ENCODE measurements around the gene SCGB1D4. TPM values are rescaled to one million over a fixed set of nuclear protein-coding genes. Genes with fewer than 3 reads are reported as not detected.
"Not testable (repeated sequence)": the region's sequence is repeated elsewhere in the genome, so short reads cannot be mapped to it uniquely, and the experiment has no call there.

SCGB1D4 gene
- polyA plus RNA-seq, 2 of the 4 experiments (the other 2 are of a cell fraction): not detected

DNA sequence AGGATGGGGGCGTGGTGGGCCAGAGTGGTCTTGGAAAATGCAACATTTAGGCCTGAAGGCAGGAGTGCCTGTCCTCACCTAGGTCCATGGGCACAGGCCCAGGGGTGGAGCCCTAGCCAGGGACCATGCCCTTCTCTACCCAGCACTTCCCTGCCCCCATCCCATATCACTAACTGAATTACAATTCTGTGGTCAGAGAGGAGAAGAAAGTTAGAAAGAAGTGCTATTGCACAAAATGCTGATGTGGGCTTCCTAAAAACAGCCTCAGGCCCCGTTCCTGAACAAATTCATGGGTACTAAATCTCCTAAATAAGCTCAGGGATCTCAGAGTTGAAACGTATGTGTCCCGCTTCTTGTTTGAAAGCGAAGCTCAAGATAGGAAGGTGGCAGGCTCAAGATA lies 34.9 kb upstream of the SCGB1D4 start:
- 61% methylated on average over 5 of the region's 5 CpGs for WGBS (ENCODE audit: missing lambda C conversion rate)

DNA sequence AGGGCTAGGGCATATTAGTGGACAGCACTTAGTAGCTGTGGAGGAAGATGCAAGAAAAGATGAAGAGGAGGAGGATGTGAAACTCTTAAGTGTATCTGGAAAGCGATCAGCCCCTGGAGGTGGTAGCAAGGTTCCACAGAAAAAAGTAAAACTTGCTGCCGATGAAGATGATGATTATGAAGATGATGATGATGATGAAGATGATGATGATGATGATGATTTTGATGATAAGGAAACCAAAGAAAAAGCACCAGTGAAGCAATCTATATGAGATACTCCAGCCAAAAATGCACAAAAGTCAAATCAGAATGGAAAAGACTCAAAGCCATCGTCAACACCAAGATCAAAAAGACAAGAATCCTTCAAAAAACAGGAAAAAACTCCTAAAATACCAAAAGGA lies 32.4 kb upstream of the SCGB1D4 start:
- H3K4me2 ChIP-seq; CTCF ChIA-PET; H3K27ac ChIP-seq; ATAC-seq; FAIRE-seq; DNase-seq (ENCODE audit: low read depth in 1 of 2, low spot score in 1 of 2); H3K9me3 ChIP-seq; POLR2A ChIA-PET; H3K4me3 ChIP-seq; H3K4me1 ChIP-seq: not testable (repeated sequence)
- WGBS (ENCODE audit: missing lambda C conversion rate): 47% methylated on average over 3 of the region's 3 CpGs

More for the DNA sequence above, 34.9 kb upstream of the SCGB1D4 start:
- no peak for ATAC-seq
- Histone ChIP-seq H3K4me2 (no peak overlapping the region), H3K4me3 (no peak overlapping the region), H3K27ac (no peak overlapping the region), H3K4me1 (no peaks in the 10 kb centered on the region), H3K9me3 (no peaks in the 10 kb centered on the region)
- FAIRE-seq: no peak
- CTCF ChIA-PET: no interaction called here
- TF ChIP-seq HOXA7 (CRISPR knock-in tag; IDR thresholded peaks at IDR 0.05): no peak
- TF ChIP-seq FOSL2 (IDR thresholded peaks at IDR 0.05): no peak
- no peak for TF ChIP-seq FOSL2 (CRISPR knock-in tag; IDR thresholded peaks at IDR 0.05)
- TF ChIP-seq SREBF2 (IDR thresholded peaks at IDR 0.05): no peak
- no peak for TF ChIP-seq KDM1A (IDR thresholded peaks at IDR 0.05; ENCODE audit: low read depth)
- TF ChIP-seq, protein P1, sequence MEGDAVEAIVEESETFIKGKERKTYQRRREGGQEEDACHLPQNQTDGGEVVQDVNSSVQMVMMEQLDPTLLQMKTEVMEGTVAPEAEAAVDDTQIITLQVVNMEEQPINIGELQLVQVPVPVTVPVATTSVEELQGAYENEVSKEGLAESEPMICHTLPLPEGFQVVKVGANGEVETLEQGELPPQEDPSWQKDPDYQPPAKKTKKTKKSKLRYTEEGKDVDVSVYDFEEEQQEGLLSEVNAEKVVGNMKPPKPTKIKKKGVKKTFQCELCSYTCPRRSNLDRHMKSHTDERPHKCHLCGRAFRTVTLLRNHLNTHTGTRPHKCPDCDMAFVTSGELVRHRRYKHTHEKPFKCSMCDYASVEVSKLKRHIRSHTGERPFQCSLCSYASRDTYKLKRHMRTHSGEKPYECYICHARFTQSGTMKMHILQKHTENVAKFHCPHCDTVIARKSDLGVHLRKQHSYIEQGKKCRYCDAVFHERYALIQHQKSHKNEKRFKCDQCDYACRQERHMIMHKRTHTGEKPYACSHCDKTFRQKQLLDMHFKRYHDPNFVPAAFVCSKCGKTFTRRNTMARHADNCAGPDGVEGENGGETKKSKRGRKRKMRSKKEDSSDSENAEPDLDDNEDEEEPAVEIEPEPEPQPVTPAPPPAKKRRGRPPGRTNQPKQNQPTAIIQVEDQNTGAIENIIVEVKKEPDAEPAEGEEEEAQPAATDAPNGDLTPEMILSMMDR (IDR thresholded peaks at IDR 0.05): no peak
- TF ChIP-seq NR3C1 (IDR thresholded peaks at IDR 0.05): no peak
- no peak for TF ChIP-seq SMC3 (IDR thresholded peaks at IDR 0.05)
- TF ChIP-seq, protein P2, sequence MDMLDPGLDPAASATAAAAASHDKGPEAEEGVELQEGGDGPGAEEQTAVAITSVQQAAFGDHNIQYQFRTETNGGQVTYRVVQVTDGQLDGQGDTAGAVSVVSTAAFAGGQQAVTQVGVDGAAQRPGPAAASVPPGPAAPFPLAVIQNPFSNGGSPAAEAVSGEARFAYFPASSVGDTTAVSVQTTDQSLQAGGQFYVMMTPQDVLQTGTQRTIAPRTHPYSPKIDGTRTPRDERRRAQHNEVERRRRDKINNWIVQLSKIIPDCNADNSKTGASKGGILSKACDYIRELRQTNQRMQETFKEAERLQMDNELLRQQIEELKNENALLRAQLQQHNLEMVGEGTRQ (IDR thresholded peaks at IDR 0.05): no peak
- no peak for TF ChIP-seq TFCP2L1 (CRISPR knock-in tag; IDR thresholded peaks at IDR 0.05)
- TF ChIP-seq, protein P3, sequence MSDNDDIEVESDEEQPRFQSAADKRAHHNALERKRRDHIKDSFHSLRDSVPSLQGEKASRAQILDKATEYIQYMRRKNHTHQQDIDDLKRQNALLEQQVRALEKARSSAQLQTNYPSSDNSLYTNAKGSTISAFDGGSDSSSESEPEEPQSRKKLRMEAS (IDR thresholded peaks at IDR 0.05): no peak
- TF ChIP-seq HOXB13 (CRISPR knock-in tag; IDR thresholded peaks at IDR 0.05; ENCODE audit: low read depth): no peak
- TF ChIP-seq, protein P4, sequence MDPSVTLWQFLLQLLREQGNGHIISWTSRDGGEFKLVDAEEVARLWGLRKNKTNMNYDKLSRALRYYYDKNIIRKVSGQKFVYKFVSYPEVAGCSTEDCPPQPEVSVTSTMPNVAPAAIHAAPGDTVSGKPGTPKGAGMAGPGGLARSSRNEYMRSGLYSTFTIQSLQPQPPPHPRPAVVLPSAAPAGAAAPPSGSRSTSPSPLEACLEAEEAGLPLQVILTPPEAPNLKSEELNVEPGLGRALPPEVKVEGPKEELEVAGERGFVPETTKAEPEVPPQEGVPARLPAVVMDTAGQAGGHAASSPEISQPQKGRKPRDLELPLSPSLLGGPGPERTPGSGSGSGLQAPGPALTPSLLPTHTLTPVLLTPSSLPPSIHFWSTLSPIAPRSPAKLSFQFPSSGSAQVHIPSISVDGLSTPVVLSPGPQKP (IDR thresholded peaks at IDR 0.05; ENCODE audit: low read depth, low read length): no peak
- TF ChIP-seq ZSCAN20 (CRISPR knock-in tag; IDR thresholded peaks at IDR 0.05): no peak
- no peak for TF ChIP-seq MAFK (IDR thresholded peaks at IDR 0.05; ENCODE audit: partially characterized antibody)
- TF ChIP-seq, protein P5, sequence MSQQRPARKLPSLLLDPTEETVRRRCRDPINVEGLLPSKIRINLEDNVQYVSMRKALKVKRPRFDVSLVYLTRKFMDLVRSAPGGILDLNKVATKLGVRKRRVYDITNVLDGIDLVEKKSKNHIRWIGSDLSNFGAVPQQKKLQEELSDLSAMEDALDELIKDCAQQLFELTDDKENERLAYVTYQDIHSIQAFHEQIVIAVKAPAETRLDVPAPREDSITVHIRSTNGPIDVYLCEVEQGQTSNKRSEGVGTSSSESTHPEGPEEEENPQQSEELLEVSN (IDR thresholded peaks at IDR 0.05; ENCODE audit: borderline replicate concordance, low read depth): no peak
- POLR2A ChIA-PET: no interaction called here
- no peak for DNase-seq (ENCODE audit: low read depth in 1 of 2, low spot score in 1 of 2)

DNA sequence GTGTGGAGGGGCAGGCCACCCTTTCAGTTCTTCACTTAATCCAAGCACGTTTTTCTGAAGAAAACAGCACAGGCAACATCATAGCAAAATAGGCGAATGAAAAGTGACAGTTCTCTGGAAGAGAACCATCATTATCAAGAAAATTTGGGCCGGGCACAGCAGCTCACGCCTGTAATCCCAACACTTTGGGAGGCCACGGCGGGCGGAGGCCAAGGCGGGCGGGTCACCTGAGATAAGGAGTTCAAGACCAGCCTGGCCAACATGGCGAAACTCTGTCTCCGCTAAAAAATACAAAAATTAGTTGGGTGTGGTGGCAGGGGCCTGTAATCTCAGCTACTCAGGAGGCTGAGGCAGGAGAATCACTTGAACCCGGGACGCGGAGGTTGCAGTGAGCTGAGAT lies 28.7 kb upstream of the SCGB1D4 start:
- WGBS (ENCODE audit: missing lambda C conversion rate): 87% methylated on average over 13 of the region's 14 CpGs
- FAIRE-seq; H3K4me2 ChIP-seq; H3K27ac ChIP-seq; DNase-seq (ENCODE audit: low read depth in 1 of 2, low spot score in 1 of 2); H3K4me3 ChIP-seq; ATAC-seq; H3K9me3 ChIP-seq; POLR2A ChIA-PET: not testable (repeated sequence)
- CTCF ChIA-PET: interaction anchor here (1.0 kb wide), 1 partner anchor 16 kb away, joined by 3 read pairs; no protein-coding TSS in a partner anchor
- H3K4me1 ChIP-seq: peaks cover 18% of the 10 kb centered on the region

DNA sequence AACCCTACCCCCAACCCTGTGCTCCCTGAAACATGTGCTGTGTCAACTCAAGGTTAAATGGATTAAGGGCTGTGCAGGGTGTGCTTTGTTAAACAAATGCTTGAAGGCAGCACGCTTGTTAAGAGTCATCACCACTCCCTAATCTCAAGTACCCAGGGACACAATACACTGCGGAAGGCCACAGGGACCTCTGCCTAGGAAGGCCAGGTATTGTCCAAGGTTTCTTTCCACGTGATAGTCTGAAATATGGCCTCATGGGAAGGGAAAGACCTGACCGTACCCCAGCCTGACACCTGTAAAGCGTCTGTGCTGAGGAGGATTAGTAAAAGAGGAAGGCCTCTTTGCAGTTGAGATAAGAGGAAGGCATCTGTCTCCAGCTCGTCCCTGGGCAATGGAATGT lies 27.8 kb upstream of the SCGB1D4 start:
- POLR2A ChIA-PET: not testable (repeated sequence)

DNA sequence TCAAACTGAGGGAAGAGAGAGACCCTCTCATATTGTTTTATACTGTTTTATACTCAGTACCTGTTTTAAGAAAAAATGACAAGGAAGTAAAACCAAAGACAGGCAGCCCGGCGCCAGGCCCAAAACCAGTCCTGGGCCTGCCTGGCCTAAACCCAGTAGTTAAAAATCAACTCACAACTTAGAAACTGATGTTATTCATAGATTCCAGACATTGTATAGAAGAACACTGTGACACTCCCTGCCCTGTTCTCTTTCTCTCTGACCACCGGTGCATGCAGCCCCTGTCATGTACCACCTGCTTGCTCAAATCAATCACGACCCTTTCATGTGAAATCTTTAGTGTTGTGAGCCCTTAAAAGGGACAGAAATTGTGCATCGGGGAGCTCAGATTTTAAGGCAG lies 26.9 kb upstream of the SCGB1D4 start:
- POLR2A ChIA-PET; H3K27ac ChIP-seq; DNase-seq (ENCODE audit: low read depth in 1 of 2, low spot score in 1 of 2); H3K4me3 ChIP-seq; FAIRE-seq; CTCF ChIA-PET; H3K9me3 ChIP-seq; ATAC-seq: not testable (repeated sequence)
- 61% methylated on average over 5 of the region's 5 CpGs for WGBS (ENCODE audit: missing lambda C conversion rate)
- peak overlapping the region; percentile 36; the same call in 1 of the 3 replicates for H3K4me2 ChIP-seq
- H3K4me1 ChIP-seq: peaks cover 18% of the 10 kb centered on the region

More for the DNA sequence above, 27.8 kb upstream of the SCGB1D4 start:
- WGBS (ENCODE audit: missing lambda C conversion rate): 23% methylated on average over 6 of the region's 6 CpGs
- Histone ChIP-seq H3K4me1 (peaks cover 18% of the 10 kb centered on the region), H3K4me2 (peak overlapping the region; percentile 36; the same call in 2 of the 3 replicates)
- CTCF ChIA-PET; H3K9me3 ChIP-seq; FAIRE-seq; H3K27ac ChIP-seq; H3K4me3 ChIP-seq; DNase-seq (ENCODE audit: low read depth in 1 of 2, low spot score in 1 of 2); ATAC-seq: not testable (repeated sequence)

Data from A549 (cell line).